Uterus (tissue), 2 donors: ENCODE measurements around the gene MBD5.

Source experiments
- POLR2A ChIP-seq, 2 donors: fragments of 450-650 bp; IDR thresholded peaks; one replicate each; pipeline ENCODE4 v1.6.1; 2016; ENCODE audit warnings: antibody characterized with exemption in 2 of 2, mild to moderate bottlenecking in 1 of 2, moderate library complexity in 1 of 2
- TF ChIP-seq, protein P1 (sequence below), 4 experiments: fragments of 200-600 bp in 2 of 4; fragments of 450-650 bp in 2 of 4; sonication (generic) in 2 of 4; IDR thresholded peaks; one replicate each; pipeline ENCODE4 v1.5.1; 2016 to 2019; ENCODE audit warnings: antibody characterized with exemption in 4 of 4, mild to moderate bottlenecking in 2 of 4, moderate library complexity in 1 of 4

DNA sequence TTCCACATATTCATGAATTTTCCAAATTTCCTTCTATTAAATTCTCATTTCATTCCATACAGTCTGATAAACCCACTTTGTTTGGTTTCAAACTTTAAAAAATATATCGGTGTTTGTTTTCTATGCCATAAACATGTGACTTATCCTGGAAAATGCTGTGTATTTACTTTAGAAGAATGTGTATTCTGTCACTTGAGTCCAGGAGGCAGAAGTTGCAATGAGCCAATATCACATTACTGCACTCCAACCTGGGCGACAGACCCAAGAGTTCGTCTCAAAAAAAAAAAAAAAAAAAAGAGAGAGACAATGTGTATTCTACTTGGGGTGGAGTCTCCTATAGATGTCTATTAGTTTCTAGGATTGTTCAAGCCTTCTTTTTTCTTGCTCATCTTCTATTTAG is 31.8 kb downstream of the MBD5 start:
- TF ChIP-seq, protein P1, sequence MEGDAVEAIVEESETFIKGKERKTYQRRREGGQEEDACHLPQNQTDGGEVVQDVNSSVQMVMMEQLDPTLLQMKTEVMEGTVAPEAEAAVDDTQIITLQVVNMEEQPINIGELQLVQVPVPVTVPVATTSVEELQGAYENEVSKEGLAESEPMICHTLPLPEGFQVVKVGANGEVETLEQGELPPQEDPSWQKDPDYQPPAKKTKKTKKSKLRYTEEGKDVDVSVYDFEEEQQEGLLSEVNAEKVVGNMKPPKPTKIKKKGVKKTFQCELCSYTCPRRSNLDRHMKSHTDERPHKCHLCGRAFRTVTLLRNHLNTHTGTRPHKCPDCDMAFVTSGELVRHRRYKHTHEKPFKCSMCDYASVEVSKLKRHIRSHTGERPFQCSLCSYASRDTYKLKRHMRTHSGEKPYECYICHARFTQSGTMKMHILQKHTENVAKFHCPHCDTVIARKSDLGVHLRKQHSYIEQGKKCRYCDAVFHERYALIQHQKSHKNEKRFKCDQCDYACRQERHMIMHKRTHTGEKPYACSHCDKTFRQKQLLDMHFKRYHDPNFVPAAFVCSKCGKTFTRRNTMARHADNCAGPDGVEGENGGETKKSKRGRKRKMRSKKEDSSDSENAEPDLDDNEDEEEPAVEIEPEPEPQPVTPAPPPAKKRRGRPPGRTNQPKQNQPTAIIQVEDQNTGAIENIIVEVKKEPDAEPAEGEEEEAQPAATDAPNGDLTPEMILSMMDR (IDR thresholded peaks at IDR 0.05): no peak
- no peak for TF ChIP-seq POLR2A (IDR thresholded peaks at IDR 0.05)
